Activated T-helper 1 cell treated with anti-CD3 and anti-CD28 coated beads, Interleukin-12 subunit alpha, Interleukin-12 subunit beta, Interleukin-2, Interleukin-4 antibody, amounts not matched to agents 30 ng/mL and 10 ng/mL and 1 ng/mL, durations not matched to agents 14 hours and 24 hours and 36 hours (primary cell): Measurements from ENCODE around the gene SLAMF8. TPM values are rescaled to one million over a fixed set of nuclear protein-coding genes. Genes with fewer than 3 reads are reported as not detected.

ENCODE experiments used
- DNase-seq: peaks from one replicate; pipeline ENCODE4 v3.0.0; 2021; ENCODE audit warnings: low spot score
- H3K27ac Mint-ChIP-seq: one replicate; pipeline ENCODE4 v1.8.0; 2021; ENCODE audit warnings: mild to moderate bottlenecking, mixed read lengths
- H3K27me3 Mint-ChIP-seq: one replicate; pipeline ENCODE4 v1.8.0; 2022; ENCODE audit warnings: mild to moderate bottlenecking, moderate library complexity, mixed read lengths; ENCODE audit not compliant: insufficient read depth
- H3K36me3 Mint-ChIP-seq: one replicate; pipeline ENCODE4 v1.8.0; 2021; ENCODE audit warnings: low read depth, mixed read lengths
- H3K4me1 Mint-ChIP-seq: one replicate; pipeline ENCODE4 v1.8.0; 2021; ENCODE audit warnings: low read depth, mixed read lengths
- H3K4me3 Mint-ChIP-seq: one replicate; pipeline ENCODE4 v1.8.0; 2021; ENCODE audit warnings: mild to moderate bottlenecking, moderate library complexity, mixed read lengths
- H3K9me3 Mint-ChIP-seq: one replicate; pipeline ENCODE4 v1.8.0; 2021; ENCODE audit warnings: mixed read lengths
- intact Hi-C: fragments of 100-400 bp; cut with micrococcal nuclease; formaldehyde crosslinking; loops from one replicate; pipeline ENCODE4 v1.15.1; 2024
- total RNA-seq: library from RNA; stranded (reverse); gene quantifications from 2 replicates; pipeline ENCODE4 v1.2.3, GENCODE V29; 2022

Gene SLAMF8
- total RNA-seq: 0.49 and 0.69 TPM in 2 replicates

GRCh38 chr1:159826441-159827101 is at the start of gene SLAMF8:
Gene SLAMF8, plus strand, starts transcription at chr1:159826873. Its CDS starts 26 bp downstream, at chr1:159826899.
- Mint-ChIP-seq H3K4me3 (peak within 1 kb of the TSS; percentile 67), H3K27me3 (peaks cover 45% of the 10 kb centered on the region), H3K9me3 (no peaks in the 10 kb centered on the region), H3K27ac (peak within 1 kb of the TSS; percentile 69), H3K4me1 (peaks cover 54% of the 10 kb centered on the region), H3K36me3 (peaks cover 3% of the 10 kb centered on the region)
- intact Hi-C loops: loop anchor here (1.0 to 2.0 kb wide), 3 partner anchors 46 to 97 kb away; partner anchors contain the start of gene DUSP23
- DNase-seq: peak; percentile 61

- intact Hi-C loops: no loop called here
- Mint-ChIP-seq H3K27ac (no peak overlapping the region), H3K4me1 (peaks cover 7% of the 10 kb centered on the region), H3K36me3 (peaks cover 1% of the 10 kb centered on the region), H3K9me3 (no peaks in the 10 kb centered on the region), H3K27me3 (peaks cover 22% of the 10 kb centered on the region), H3K4me3 (no peak overlapping the region)
- no peak for DNase-seq
These were observed 48.4 kb upstream of the SLAMF8 start for GRCh38 chr1:159778266-159778665.

GRCh38 chr1:159779403-159779851 is 47.2 kb upstream of the SLAMF8 start:
- Mint-ChIP-seq H3K27ac (no peak overlapping the region), H3K4me3 (peak overlapping the region; percentile 82), H3K27me3 (peaks cover 15% of the 10 kb centered on the region), H3K36me3 (peaks cover 1% of the 10 kb centered on the region), H3K4me1 (peaks cover 7% of the 10 kb centered on the region), H3K9me3 (no peaks in the 10 kb centered on the region)
- intact Hi-C loops: no loop called here
- DNase-seq: no peak

GRCh38 chr1:159780583-159781582 is 45.8 kb upstream of the SLAMF8 start, which contains the start of gene DUSP23:
Gene DUSP23, plus strand, starts transcription at chr1:159780962. Its CDS starts 139 bp downstream, at chr1:159781101.
- intact Hi-C loops: loop anchor here (1.0 to 10.0 kb wide), 10 partner anchors 17 to 704 kb away; partner anchors contain the start of genes AIM2, DCAF8, IGSF8 and PIGM
- peaks cover 1% of the 10 kb centered on the region for H3K36me3 Mint-ChIP-seq
- H3K9me3 Mint-ChIP-seq: no peaks in the 10 kb centered on the region

GRCh38 chr1:159781992-159782391 is 44.7 kb upstream of the SLAMF8 start:
- Mint-ChIP-seq H3K27me3 (peaks cover 11% of the 10 kb centered on the region), H3K4me3 (peak overlapping the region; percentile 82), H3K9me3 (no peaks in the 10 kb centered on the region), H3K36me3 (peaks cover 1% of the 10 kb centered on the region), H3K4me1 (peaks cover 7% of the 10 kb centered on the region), H3K27ac (no peak overlapping the region)
- DNase-seq: no peak
- intact Hi-C loops: loop anchor here (2.0 to 10.0 kb wide), 4 partner anchors 73 to 705 kb away; partner anchors contain the start of genes AIM2, DCAF8 and IGSF8

More at GRCh38 chr1:159780583-159781582, 45.8 kb upstream of the SLAMF8 start, which contains the start of gene DUSP23:
- DNase-seq: peak; percentile 94
- H3K27ac Mint-ChIP-seq: peak within 1 kb of the TSS; percentile 63
- peak within 1 kb of the TSS; percentile 82 for H3K4me3 Mint-ChIP-seq
- peaks cover 7% of the 10 kb centered on the region for H3K4me1 Mint-ChIP-seq
- peaks cover 9% of the 10 kb centered on the region for H3K27me3 Mint-ChIP-seq

GRCh38 chr1:159783724-159784123 is 42.9 kb upstream of the SLAMF8 start:
- Mint-ChIP-seq H3K4me3 (no peak overlapping the region), H3K9me3 (no peaks in the 10 kb centered on the region)

GRCh38 chr1:159786465-159786864 is 40.2 kb upstream of the SLAMF8 start:
- no peak overlapping the region for H3K27ac Mint-ChIP-seq
- peaks cover 4% of the 10 kb centered on the region for H3K4me1 Mint-ChIP-seq
- no peak overlapping the region for H3K4me3 Mint-ChIP-seq
- no peak for DNase-seq
- H3K36me3 Mint-ChIP-seq: peaks cover 1% of the 10 kb centered on the region
- H3K9me3 Mint-ChIP-seq: no peaks in the 10 kb centered on the region
- intact Hi-C loops: loop anchor here (10.0 kb wide), 1 partner anchor 478 kb away; the partner anchor contains the start of gene DCAF8
- peaks cover 7% of the 10 kb centered on the region for H3K27me3 Mint-ChIP-seq

More at GRCh38 chr1:159783724-159784123, 42.9 kb upstream of the SLAMF8 start:
- Mint-ChIP-seq H3K27me3 (peaks cover 5% of the 10 kb centered on the region), H3K4me1 (peaks cover 7% of the 10 kb centered on the region), H3K36me3 (peaks cover 1% of the 10 kb centered on the region), H3K27ac (no peak overlapping the region)
- DNase-seq: no peak
- intact Hi-C loops: loop anchor here (5.0 to 10.0 kb wide), 2 partner anchors 481 to 706 kb away; partner anchors contain the start of genes AIM2 and DCAF8

GRCh38 chr1:159786966-159787365 is 39.7 kb upstream of the SLAMF8 start:
- H3K4me1 Mint-ChIP-seq: no peaks in the 10 kb centered on the region
- H3K36me3 Mint-ChIP-seq: peaks cover 1% of the 10 kb centered on the region
- H3K27me3 Mint-ChIP-seq: peaks cover 7% of the 10 kb centered on the region
- H3K4me3 Mint-ChIP-seq: no peak overlapping the region
- H3K9me3 Mint-ChIP-seq: no peaks in the 10 kb centered on the region
- DNase-seq: no peak
- H3K27ac Mint-ChIP-seq: no peak overlapping the region
- intact Hi-C loops: loop anchor here (10.0 kb wide), 1 partner anchor 478 kb away; the partner anchor contains the start of gene DCAF8

GRCh38 chr1:159790237-159790917 is 36.3 kb upstream of the SLAMF8 start:
- Mint-ChIP-seq H3K36me3 (no peaks in the 10 kb centered on the region), H3K4me3 (no peak overlapping the region), H3K27ac (no peak overlapping the region), H3K9me3 (no peaks in the 10 kb centered on the region), H3K27me3 (peaks cover 13% of the 10 kb centered on the region), H3K4me1 (no peaks in the 10 kb centered on the region)
- no peak for DNase-seq
- intact Hi-C loops: no loop called here

- Mint-ChIP-seq H3K4me3 (no peak overlapping the region), H3K4me1 (no peaks in the 10 kb centered on the region), H3K36me3 (no peaks in the 10 kb centered on the region), H3K27ac (no peak overlapping the region), H3K27me3 (peaks cover 13% of the 10 kb centered on the region), H3K9me3 (no peaks in the 10 kb centered on the region)
- DNase-seq: no peak
- intact Hi-C loops: no loop called here
These were observed 35.6 kb upstream of the SLAMF8 start for GRCh38 chr1:159791031-159791430.

GRCh38 chr1:159791461-159791860 is 35.2 kb upstream of the SLAMF8 start:
- no peaks in the 10 kb centered on the region for H3K9me3 Mint-ChIP-seq

GRCh38 chr1:159795534-159795933 is 31.1 kb upstream of the SLAMF8 start:
- no peak overlapping the region for H3K27ac Mint-ChIP-seq

More at GRCh38 chr1:159791461-159791860, 35.2 kb upstream of the SLAMF8 start:
- no peak for DNase-seq
- intact Hi-C loops: no loop called here
- no peaks in the 10 kb centered on the region for H3K4me1 Mint-ChIP-seq
- H3K27ac Mint-ChIP-seq: no peak overlapping the region
- H3K4me3 Mint-ChIP-seq: no peak overlapping the region
- H3K36me3 Mint-ChIP-seq: no peaks in the 10 kb centered on the region
- H3K27me3 Mint-ChIP-seq: peaks cover 15% of the 10 kb centered on the region

More at GRCh38 chr1:159795534-159795933, 31.1 kb upstream of the SLAMF8 start:
- DNase-seq: no peak
- Mint-ChIP-seq H3K27me3 (peaks cover 28% of the 10 kb centered on the region), H3K4me3 (no peak overlapping the region), H3K9me3 (no peaks in the 10 kb centered on the region), H3K36me3 (no peaks in the 10 kb centered on the region), H3K4me1 (peaks cover 8% of the 10 kb centered on the region)
- intact Hi-C loops: no loop called here
